UCSD-AML1 (cell line): ENCODE data around the gene DDX25.

Source experiments
- DNase-seq: peaks from one replicate; lab custom pipeline; 2025; ENCODE audit not compliant: unreplicated experiment; lab: John Stamatoyannopoulos, UW

The DDX25 gene

DNA sequence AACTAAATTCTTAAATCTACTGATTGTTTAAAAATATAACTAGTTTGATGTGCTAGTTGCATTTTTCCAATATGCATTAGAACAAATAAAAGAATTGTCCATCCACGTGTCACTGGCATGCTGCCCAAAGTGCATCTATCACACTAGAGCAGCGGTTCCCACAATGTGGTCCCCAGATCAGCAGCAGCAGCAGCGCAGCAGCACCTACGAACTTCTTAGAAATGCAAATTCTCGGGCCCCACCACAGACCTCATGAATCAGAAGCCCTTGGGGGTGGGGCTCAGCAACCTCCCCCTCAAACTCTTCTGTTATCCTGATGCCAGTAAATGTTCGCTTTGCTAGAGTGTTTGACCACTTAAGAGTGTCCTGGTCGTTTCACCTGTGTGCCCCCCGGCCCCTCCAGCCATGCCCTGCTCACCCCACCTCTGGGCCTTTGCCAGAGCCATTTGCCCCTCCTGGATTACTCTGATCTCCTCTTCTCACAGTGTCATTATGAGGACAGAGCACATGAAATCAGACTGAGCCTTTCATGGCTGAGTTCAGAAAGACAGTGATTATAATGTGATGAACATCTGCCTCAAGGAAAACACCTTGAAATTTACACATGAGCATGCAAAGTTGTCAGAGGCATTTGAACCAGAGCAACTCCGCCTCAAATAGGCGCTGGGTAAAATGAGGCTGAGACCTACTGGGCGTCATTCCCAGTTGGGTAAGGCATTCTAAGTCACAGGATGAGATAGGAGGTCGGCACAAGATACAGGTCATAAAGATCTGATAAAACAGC lies 28.9 kb downstream of the DDX25 start:
- no peak for DNase-seq

GRCh38 chr11:125934473-125934872 lies 30.2 kb downstream of the DDX25 start:
- DNase-seq = no peak

DNA sequence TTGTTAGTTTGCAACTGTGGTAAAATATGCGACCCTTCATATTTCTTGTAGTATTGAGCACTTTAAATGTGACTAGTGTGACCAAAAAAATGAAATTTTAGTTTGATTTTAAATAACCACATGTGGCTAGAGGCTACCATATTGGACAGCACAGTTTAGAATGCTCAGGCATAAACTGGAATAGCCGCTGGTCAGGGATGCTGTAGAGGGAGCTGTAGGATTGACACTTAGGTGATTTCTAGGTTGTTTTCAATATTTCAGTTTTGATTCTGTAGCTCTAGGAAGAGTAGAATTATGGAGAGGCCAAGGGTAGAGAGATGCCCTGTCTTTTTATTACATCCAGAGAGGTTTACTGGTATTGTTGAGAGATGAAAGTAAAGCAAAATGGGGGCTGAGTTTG lies 30.7 kb downstream of the DDX25 start:
- DNase-seq = no peak

DNA sequence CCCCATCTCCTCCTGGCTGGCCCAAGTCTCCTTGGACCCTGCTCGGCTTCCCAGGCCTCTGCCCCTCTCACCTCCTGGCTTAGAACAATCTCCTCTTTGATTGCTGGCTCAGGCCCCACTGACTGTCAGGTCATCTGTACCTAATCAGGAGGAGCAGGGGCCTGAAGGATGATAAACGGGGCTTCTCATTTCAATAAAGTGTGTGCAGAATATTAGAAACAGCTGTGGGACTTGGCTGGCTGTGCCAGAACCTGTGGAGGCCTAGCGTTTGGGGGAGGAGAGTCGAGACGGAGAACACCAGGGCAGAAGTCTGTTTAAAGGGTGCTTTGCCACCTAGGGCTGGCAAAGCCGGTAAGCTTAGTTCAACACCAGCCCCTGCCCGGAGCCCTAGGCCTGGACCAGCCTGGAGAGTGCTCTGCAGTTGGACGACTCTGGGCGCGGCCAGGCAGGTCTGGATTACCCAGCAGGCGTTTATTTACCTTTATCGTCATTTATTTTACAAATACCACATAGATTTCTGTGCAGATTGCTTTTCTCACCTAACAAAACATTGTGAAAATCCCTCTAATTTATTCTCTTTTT lies 31.4 kb downstream of the DDX25 start:
- DNase-seq = no peak

GRCh38 chr11:125938418-125938817 lies 34.1 kb downstream of the DDX25 start:
- no peak for DNase-seq

DNA sequence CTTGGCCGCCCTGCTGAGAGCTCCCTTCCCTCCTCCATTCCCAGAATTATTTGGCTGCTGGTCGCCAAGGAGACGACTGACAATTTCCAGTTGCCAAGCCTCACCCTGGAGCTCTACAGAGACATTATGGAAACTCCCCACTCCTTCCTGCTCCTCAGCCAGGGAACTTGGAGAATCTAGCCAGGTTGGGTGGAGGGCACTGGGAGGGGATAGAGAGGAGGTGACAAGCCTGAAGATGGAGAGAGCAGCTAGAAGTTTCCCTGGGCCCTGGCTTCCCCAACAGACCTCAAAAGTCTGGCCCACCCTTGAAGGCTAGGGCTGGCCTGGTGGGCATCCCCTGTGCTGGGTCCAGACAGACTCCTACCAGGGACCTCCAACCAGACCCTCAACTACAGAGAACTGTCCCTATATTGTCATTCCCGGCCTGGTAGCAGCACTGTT lies 34.8 kb downstream of the DDX25 start:
- DNase-seq = no peak

DNA sequence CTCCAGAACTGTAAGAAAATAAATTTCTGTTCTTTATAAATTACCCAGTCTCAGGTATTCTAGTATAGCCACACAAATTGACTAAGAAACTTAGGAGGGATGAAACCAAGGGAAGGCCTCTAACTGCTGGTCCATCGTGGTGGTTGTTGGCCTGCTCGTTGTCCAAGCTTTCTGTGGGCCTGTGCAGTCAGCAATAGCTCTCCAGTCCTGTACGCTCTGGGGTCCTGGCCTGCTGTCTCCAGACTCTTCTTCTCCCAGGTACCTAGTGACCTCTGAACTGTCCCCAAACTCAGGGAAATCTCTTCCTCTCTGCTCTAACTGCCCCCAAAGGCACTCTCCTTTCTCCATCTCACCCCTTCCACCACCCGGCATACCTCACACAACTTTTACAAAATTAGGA lies 35.8 kb downstream of the DDX25 start:
- DNase-seq = no peak

GRCh38 chr11:125941267-125941618 lies 36.9 kb downstream of the DDX25 start:
- DNase-seq = no peak

DNA sequence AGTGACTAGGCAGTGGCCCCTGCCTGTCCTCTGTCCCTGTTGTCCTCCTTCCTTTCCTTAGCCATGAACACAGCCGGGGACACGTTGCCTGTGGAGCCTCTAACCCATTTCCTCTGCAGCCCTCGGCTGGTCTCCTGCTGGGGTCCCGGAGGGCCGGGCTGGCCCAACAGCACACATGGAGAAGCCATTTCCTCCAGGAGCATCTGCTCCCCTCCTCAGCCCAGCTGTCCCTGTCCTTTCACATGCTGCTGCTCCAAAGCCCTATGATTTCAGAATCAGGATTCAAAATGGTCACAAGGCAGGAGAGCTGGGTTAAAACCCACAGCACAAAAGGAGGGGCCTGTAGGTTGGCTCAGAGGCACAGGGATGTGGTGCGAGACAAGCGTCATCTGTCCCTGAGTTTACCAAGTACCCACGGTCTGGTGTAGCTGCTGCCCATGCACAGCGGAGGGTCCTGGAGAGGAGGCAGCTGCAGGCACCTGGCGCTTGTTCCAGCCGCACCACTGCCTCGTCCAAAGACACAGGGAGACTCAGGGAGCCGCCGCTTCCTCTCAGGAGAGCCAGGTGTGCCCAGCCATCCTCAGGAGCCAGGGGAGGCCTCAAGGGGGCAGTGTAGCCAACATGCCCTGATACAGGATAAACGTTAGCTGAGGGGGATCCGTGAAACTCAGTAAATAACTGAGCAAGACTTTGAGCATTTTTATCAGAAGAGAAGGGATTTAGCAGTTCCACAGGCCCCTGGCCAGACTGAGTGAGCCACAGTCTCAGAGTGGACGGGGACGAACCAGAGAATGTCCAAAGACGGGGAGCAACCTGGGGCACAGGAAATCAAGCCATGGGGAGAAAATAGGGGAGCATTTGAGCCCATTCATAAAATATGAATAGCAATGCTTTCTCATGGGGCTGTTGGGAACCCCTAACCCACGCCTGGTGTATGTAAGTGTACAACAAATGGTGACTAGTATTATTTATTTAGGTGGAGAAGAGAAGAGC lies 37.6 kb downstream of the DDX25 start:
- DNase-seq = peak; percentile 30

GRCh38 chr11:125942771-125943428 lies 38.6 kb downstream of the DDX25 start:
- no peak for DNase-seq

DNA sequence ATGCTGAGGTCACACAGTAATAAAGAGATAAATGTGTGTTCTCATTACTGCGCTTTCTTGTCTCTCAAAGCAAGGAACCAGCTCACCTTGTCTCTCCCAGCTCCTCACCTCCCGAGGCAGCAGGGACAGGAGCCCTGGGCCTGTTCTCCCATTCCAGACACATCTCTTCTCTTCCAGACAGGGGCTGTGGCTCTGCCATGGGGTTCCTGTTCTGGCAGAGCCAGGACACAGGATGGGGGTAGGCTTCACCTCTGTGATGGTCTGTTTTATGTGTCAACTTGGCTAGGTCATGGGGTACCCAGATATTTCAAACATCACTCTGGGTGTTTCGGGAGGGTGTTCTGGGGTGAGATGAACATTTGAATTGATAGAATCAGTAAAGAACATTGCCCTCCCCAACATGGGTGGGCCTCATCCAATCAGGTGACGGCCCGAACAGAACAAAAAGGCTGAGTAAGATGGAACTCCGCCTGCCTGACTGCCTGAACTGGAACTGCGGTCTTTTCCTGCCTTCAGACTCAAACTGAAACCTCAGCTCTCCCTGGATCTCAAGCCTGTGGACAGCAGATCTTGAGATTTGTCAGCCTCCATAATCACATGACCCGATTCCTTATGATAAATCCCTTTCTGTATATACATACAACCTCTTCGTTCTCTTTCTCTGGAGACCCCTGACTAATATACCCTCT lies 39.5 kb downstream of the DDX25 start:
- DNase-seq = no peak

GRCh38 chr11:125944350-125945010 lies 40.2 kb downstream of the DDX25 start:
- no peak for DNase-seq

- DNase-seq = no peak
Measured at GRCh38 chr11:125945011-125945796, 40.9 kb downstream of the DDX25 start.

DNA sequence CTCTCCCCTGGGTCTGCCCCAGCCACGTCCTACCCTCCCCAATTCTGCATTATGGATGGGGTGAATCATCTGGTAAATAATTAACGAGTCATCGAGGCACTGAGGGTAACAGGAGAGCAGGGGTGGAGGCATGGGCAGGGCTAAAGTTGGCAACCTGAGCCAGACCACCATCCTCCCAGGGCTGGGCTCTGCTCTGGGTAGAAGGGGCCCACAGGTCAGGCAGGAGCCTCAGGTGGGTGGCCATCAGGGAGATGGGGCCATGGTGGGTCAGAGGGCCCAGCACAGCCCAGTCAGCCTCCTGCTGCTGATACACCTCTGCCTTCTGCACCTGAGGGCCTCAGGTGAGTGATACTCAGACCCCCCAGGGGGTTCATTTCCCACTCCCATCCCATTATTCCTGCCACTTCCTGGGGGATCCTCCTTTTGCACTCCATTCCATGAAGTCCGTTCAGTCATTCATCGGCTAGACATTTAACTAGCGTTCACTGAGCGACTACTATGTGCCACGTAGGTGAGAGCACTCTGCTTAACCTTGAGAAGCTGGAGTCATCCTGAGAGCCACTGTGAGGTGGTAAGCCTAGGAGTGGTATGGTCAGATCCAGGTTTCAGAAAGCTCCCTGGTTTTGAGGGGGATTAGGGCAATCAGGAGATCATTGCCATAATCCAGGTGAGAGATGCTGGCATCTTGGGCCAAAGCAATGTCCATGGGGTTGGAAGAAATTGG lies 41.7 kb downstream of the DDX25 start, which contains the start of gene VSIG10L2:
Gene VSIG10L2, plus strand, starts transcription at position 248 of the 724 bp plus-strand sequence. Its CDS starts 12 bp downstream, at position 260.
- no peak for DNase-seq

GRCh38 chr11:125946712-125947418 lies 42.6 kb downstream of the DDX25 start:
- DNase-seq = no peak

DNA sequence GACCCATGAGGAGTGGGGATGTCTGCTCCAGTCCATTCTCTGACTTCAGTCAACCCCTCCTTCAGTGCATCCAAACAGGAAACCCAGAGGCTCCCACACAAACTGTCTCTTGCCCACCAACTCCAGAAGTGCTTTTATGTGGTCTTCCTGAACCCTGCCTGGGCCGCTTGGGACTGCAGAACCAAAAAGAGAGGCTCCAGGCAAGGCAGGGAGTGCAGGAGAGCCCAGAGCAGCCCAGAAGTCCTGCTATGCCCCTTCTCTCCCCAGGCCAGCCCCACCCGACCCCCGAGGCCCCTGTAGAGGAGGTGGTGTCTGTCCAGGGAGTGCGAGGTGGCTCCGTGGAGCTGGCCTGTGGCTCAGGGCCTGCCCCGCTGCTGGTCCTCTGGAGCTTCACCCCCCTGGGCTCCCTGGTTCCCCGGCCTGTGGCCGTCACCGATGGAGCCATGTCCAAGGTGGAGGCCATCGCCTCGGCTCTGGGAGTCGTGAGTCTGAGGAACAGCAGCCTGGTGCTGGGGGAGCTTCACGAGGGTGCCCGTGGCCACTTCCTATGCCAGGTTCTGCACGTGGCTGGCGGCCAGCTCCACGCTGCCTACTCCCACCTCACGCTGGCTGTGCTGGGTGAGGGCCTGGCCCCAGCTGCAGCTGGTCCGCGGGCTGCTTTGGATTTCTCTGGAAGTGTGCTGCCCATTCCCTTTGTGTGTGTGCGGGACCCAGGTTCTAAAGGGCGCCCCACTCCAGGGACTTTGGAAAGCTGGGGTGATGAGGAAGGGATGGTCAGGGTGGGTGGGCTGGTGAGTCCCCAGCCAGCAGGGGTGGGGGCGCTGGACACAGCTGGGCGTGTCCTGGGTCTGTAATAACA lies 43.3 kb downstream of the DDX25 start:
- DNase-seq = no peak
